Medulla oblongata (tissue), 1 donor: ENCODE data around the gene ARHGEF1.
A peak's percentile ranks its signal among the peaks of the same experiment; 100 is the strongest.
"Not testable (repeated sequence)": the region's sequence is repeated elsewhere in the genome, so short reads cannot be mapped to it uniquely, and the experiment has no call there.

Experiments
- DNase-seq: peaks from one replicate; pipeline ENCODE4 v3.0.0-alpha.2; 2015; ENCODE audit errors: extremely low spot score

ARHGEF1 gene

DNA sequence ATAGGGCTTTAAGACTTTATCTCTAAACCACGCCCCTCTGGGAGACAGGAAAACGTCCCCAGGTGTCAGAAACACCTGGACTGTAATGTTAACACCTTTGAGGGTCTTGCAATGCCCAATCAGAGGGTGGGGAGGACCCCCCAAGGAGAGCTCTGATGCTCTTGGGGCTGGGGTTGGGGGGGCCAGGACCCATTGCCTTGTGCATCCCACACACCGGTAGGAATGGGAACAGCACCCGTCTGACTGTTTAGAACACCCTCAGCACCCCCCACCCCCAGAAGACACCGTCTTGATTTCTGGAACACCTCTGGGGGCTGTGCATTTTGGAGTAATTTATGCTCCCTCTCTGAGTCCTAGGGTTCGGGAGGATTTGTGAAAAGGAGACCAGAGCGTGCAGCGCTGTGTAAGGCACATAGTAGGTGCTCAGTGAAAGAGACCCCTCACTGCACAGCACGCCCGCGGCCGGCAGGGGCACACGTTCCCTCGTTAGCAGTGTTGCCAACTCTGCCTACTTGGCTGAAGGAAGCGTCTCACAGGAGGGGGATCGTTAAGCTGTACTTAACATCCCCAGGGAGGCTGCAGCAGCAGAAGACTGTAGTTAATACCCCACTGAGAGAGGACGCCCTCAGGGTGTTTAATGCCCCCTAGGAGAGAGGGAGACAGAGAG lies 48.1 kb downstream of the ARHGEF1 start:
- no peak for DNase-seq

DNA sequence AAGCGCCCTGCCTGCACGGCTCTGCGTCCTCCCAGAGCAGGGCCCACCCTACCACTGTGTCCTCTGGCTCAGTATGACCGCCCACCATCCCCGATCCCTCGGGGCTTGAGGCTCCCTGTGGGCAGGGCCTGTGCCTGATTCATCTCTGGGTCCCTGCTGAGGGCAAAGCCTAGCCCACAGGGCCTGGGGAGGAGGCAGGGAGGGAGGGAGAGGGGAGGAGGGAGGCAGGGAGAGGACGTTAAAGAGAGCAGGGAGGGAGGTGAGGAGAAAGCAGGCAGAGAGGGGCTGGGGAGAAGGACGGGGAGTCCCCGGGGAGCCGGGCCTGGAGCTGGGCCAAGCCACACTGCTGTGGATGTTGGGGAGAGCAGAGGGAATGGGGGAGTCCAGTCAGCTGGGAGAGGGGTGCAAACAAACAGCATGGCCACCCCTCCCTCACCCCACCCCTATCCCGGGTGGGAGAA lies 49.3 kb downstream of the ARHGEF1 start:
- DNase-seq = no peak

DNA sequence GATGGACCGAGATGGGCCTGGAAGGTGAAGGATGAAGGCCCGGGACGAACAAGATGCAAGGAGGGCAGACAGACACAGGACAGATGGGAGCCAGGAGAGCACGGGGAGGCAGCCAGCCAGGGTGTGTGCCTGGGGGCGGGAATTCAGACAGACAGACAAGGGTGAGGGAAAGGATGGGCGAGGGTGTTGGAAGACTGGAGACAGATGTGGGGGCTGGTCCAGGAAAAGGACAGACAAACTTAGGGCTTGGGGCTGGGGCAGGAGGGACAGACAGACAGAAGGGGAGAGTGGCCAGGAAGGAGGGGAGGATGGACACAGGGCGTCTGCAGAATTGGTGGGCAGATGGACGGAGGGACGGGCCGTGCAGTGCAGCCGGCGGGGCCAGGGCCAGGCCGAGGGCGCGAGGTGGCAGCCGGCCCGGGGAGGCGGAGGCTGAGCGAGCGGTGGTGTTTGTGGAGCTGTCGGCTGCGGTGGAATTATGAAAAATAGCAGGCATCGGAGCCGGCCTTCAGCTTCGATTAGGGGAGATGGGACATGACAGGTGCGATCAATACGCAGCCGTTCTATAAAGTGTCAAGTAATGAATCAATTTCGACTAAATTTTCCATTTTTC lies 49.8 kb downstream of the ARHGEF1 start:
- DNase-seq = no peak

DNA sequence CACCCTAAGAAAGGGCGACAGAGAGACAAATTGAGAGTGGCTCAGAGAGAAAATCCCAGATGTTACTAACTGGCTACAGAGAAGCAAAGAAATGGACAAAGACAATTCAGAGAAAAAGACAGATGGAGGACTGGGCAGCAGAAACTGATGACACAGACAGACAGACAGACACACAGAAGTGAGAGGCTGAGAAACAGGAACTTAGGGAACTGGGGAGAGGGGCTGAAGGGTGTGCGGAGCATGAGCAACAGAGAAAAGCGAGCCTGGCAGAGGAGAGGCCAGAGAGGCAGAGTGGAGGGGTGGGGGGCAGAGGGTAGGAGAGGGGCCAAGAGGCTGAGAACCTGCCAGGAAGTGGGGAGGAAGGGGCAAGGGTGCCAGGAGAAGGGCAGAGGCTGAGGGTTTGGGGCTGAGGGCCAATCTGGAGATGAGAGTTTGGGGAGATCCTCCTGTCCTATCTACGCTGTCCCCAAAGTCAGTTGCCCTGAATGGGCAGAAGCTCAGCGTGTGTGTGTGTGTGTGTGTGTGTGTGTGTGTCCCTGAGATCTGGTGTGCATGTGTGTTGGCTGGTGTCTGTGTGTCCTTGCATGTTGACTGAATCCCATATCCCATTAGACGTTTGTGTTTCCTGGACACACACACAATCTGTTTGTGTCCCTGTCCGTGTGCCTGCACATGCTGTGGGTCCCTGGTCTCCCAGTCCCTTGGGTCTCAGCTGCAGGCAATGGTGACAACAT lies 50.9 kb downstream of the ARHGEF1 start:
- DNase-seq = no peak

DNA sequence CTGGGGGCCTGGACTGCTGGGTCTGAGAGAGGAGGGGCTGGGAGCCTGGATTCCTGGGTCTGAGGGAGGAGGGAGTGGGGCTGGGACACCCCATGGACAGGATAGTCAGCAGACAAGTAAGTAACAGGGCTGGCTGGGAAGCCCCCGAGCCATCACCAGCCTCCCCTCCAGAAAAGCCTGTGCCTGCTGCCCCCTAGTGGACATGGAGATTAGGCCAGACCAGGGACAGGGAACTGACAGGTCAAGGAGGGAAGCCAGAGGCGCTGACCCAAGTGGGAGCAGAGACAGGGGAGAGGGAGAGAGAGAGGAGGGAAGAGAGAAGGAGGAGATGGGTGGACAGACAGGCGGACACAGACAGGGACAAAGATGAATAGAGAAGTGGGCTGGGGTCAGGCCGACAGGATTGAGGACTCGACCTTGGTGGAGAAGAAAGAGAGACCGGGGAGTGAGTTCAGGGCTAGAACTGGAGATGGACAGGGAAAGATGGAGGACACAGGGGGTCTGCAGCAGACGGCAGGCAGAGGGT lies 51.9 kb downstream of the ARHGEF1 start:
- peak; percentile 78 for DNase-seq

DNA sequence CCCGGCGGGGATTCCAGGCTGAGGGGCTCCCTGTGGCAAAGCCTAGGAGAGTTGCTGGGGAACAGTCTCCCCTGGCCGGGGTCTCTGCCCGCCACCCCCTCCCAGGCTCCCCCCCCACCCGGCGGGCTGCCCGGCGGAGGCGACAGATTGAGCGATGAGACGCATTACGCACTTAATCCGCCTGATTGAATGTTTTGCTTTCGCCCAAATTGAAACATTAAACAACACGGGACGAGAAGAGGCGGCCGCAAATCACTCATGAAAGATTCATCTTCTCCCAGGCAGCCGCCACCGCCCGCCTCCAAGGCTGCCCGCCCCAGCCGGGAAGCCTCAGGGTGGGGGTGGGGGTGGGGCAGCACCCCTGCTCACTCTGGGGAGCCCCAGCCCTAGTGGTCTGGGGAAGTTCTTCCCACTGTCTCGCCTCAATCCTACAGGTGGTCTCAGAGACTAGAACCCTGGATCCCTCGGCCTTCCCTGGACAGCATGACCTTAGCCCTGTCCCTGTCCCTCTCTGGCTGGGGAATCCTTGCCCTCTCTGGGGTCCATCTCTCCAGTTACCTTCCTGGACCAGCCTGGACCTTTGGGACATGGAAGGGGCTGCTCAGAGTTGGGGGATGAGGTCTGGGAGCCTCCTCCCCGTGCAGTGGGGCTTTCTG lies 52.9 kb downstream of the ARHGEF1 start:
- no peak for DNase-seq

DNA sequence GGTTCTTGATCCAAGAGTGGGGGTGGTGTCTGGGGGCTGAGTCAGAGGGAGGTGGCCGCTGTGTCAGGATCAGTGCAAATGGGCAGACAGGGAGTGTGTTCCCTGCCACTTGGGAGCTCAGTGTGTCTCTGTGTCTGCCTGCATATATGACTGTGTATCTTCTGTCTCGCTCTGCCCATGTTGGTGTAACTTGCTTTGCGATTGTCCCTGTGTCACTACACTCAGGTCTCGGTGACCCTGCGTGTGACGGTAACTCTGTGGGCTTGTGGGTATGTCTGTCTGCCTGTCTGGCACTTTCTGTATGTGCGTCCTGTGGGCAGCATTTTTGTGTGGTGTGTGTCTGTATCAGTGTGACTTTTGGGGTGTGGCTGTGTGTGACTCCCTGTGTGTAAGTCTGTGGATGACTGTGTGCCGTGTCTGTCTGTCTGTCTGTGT lies 53.4 kb downstream of the ARHGEF1 start:
- DNase-seq = no peak

DNA sequence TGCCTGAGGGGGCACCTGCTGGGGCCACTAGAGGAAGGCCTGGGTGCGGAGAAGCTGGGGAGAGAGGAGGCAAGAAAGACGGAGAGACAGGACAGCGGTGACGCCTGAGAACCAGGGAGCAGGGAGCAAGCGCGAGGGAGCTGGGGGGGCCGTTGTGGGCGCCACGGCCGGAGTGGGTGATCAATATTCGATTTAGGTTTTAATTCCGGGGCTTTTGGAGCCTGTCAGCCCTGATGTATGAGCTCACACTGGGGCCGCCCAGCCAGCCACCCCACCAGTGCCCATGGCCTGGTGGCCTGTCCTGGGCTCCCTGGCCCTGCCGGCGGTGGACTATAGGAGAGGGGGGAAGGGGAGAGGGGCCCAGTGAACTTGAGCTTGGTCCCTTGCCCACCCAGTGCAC lies 54.0 kb downstream of the ARHGEF1 start:
- no peak for DNase-seq

DNA sequence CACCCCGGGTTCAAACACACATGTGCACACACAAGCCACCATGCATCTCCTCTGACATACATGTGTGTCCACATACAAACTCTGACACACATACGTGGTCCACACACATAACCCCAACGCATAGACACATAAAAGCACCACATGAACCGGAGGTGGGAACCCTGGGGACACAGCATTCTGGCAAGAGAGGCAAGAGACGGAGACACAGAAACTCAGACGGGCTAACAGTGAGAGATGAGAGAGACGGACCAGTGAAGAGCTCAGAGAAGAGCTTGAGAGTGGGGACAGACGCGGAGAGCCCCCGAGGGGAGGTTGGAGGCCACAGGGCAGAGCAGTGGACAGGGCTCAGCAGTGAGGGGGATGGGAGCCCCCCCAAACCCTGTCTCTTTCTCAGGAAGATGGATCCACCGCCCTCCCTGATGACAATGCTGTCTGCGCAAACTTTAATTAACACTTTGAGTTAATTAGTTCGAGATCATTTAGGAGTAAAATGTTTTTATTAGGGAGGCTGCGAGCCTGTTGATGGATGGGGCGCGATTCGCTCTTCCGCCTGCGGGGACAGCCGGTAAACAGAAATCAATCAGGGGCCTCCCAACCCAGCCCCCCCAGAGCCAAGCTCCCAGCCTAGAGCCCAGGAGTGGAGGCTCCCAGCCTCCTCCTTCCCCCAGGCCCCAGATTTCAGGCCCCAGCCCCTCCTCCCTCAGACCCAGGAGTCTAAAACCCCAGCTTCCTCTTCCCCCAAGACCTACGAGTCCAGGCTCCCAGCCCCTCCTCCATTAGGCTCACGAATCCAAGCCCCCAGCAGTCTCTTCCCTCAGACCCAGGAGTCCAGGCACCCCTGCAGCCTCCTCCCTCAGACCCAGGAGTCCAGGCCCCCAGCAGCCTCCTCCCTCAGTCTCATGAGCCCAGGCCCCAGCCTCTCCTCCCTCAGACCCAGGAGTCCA lies 54.8 kb downstream of the ARHGEF1 start:
- DNase-seq = no peak

DNA sequence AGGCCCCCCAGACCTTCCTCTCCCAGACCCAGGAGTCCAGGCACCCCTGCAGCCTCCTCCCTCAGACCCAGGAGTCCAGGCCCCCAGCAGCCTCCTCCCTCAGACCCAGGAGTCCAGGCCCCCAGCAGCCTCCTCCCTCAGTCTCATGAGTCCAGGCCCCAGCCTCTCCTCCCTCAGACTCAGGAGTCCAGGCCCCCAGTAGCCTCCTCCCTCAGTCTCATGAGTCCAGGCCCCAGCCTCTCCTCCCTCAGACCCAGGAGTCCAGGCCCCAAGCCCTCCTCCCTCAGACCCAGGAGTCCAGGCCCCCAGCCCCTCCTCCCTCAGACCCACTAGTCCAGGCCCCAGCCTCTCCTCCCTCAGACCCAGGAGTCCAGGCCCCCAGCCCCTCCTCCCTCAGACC lies 56.2 kb downstream of the ARHGEF1 start:
- not testable (repeated sequence) for DNase-seq

DNA sequence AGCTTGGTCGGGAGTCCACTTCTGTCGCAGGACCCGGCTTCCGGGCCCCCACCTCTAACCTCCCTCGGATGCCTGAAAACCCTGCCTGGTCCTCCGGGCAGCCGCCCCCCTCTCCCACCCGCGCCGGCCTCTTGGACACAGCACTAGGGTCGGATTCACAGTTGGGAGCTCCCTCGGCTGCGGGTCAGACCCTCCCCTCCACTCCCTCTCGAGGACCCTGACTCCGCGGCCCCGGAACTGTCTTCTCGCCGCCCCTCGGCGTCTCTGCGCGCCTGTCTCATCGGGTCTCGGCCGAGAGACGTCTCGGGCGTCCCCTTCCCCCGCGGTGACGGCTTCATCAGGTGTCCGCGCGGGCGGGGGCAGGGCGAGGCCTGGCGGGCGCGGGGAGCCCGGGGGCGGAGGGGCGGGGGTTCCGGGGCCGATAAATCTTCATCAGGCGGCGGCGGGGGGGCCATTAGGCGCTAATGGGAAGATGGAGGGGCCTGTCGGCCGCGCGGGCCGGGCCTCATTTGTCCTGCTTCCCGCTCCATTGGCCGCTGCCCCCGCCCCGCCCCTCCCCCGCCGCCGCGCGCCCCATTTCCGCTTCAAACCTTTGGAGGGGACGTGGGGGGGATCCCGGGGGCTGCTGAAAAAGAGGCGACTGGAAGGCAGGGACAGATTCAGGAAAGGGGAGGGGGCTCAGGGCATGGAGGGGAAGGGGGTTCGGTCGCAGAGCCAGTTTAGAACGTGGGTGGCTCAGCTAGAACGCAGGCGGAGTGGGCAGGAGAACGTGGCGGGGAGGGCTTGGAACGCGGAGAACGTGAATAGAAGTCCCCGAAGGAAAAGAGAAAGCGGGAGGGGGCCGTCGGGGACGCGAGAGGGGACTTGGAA lies 57.1 kb downstream of the ARHGEF1 start:
- DNase-seq = no peak

DNA sequence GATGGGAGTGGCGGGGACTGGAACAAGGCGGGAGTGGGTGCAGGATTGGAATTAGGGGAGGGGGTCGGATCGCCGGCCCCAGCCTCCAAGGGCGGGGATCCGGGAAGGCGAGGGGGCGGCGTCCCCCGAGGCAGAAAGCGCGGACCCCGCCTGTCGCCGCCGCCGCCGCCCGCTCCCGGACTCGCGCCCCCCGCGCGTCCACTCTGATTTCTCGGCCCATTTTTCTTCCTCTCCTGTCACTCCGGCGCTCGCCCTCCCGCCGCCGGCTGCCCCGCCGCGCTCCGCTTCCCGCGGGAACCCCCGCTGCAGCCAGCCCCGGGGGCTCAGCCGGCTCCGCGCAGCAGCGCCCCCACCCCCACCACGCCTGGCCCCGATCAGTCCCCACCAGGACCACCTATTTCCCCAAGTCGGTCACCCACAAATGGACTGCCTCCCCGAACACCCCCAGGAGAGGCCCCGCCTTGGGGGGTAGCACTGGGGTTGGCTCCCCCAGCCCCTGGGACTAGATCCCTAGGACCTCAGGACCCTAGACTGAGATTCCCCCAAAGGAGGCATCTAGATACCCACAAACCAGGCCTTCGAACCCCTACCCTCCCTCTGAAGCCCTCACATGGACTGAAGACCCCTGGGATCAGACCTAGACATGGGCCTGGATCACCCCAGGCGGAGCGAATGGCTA lies 57.9 kb downstream of the ARHGEF1 start:
- no peak for DNase-seq

DNA sequence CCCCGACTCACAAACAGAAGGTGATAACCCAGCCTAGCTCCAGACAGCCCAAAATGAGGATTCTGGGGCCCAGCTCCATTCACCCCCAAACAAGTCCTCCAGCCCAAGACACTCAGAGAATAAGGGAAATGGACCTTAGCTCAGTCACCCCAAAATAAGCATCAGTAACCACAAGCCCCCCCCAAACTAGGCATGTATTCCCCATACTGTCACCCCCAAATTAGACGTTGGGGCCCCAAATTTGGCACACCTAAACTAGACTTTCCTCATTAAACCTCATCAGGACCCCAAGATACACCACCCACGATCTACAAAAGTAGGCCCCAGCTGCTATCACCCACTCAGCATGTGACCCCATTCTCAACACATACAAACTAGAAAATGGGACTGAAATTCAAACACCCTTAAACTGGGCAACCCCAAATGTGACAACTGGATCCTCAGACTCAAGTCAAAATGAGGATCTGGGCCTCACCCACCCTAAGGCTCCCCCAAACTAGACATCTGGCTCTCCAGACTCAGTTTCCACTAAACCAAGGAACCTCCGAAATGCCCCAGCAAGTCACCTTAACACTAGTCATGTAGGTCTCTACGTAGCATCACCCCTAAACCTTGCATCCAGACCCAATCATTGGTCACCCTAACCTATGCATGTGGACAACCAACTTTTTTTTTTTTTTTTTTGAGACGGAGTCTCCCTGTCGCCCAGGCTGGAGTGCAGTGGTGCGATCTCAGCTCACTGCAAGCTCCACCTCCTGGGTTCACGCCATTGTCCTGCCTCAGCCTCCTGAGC lies 58.6 kb downstream of the ARHGEF1 start:
- no peak for DNase-seq

DNA sequence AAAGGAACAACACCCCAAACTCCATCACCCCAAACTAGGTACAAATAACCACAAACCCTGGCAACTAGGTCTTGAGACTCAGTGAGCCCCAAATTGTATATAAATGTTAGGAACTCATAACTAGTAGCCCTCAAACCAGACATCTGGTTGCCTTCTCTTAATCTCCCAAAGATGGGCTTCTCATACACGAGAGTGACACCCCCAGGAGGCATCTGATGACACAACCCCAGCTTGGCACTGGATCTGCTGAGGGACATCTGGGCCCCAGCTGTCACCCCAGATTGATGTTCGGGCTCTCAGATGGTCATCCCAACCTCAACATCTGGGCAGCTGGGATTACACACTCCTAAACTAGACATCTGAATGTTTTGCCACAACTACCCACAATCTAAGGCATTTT lies 61.4 kb downstream of the ARHGEF1 start:
- no peak for DNase-seq

DNA sequence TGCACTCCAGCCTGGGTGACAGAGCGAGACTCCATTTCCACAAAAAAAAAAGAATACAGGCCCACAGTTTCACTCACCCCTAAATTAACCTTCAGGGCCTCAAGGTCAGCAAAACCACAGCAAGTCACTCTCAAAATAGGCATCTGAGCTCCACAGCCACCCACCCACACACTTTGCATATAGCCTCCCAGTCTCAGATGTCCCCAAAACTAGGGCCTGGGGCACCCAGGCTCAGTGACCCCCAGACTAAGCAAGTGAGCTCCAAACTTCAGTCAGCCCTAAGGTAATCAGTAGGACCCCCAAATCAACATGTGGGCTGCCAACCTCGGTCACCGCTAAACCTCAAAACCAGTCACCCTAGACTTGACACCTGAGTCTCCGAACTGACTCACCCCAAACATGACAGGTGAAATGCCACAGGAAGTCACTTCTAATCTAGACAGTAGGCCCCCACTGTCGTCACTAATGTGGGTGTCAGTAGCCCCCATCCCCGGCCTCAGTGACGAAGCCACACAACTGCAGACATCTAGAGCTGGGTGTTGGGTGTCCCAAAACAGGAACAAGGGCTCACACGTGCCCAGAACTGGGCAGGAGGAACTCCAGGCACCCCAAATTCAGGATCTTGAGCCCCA lies 62.3 kb downstream of the ARHGEF1 start:
- no peak for DNase-seq

DNA sequence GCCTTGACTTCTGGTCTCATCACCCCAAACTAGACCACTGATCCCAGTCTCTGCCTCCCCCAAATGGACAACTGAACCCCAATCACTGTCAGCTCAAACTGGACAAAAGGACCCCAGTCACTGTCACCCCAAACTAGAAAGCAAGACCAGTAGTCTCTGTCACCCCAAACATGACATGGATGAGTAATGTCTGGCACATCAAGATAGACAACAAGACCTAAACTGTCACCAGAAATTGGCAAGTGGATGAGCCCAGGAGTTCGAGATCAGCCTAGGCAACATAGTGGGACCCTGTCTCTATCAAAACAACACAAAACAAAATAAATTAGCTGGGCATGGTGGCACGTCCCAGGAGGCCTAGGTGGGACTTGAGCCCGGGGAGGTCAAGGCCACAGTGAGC lies 64.1 kb downstream of the ARHGEF1 start:
- DNase-seq = no peak

DNA sequence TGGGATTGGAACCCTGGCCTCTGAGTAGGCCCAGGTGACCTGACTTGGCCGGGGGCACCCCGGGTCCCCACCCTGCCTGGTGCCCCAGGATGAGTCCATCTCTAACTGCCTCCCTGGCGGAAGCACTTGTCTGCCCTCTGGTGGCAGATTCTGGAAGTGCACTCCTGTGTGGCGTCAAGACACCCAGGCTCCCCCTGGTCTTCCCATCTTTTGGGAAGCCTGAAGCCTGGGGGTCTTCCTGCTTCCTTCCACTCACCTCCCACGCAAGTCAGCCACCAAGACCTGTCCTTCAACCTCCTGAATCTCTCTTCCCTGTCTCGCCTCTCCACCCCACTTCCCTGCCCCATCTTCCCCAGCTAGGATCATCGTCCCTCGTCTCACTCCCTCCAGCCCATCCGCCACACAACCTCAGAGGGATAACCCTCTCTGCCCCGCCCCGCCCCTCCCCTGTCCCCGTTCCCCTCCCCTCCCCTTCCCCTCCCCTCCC lies 68.7 kb downstream of the ARHGEF1 start:
- peak; percentile 85 for DNase-seq

DNA sequence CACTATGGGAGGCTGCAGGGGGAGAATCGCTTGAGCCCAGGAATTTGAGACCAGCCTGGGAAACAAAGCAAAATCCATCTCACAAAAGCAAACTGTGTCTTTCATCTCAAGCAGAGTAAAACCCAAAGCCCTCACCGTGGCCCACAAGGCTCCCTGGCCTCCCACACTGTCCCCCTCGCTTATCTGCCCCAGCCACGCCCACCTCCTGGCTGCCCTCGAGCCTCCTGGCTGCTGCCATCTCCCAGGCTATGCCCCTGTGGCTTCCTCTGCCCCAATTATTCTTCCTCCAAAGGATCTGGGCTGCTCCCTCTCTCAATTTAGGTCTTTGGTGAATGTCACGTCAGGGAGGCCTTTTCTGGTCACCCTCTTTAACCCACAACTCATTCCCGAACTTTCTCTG lies 72.5 kb downstream of the ARHGEF1 start:
- DNase-seq = no peak
